HG03432 (cell line): ENCODE results near the gene NAALADL2.

ENCODE experiments used
- ATAC-seq: cut with Tn5 transposase; IDR thresholded peaks from one replicate; pipeline ENCODE4 v1.9.1; 2021; ENCODE audit warnings: mild to moderate bottlenecking, moderate library complexity; ENCODE audit not compliant: unreplicated experiment

NAALADL2 gene

DNA sequence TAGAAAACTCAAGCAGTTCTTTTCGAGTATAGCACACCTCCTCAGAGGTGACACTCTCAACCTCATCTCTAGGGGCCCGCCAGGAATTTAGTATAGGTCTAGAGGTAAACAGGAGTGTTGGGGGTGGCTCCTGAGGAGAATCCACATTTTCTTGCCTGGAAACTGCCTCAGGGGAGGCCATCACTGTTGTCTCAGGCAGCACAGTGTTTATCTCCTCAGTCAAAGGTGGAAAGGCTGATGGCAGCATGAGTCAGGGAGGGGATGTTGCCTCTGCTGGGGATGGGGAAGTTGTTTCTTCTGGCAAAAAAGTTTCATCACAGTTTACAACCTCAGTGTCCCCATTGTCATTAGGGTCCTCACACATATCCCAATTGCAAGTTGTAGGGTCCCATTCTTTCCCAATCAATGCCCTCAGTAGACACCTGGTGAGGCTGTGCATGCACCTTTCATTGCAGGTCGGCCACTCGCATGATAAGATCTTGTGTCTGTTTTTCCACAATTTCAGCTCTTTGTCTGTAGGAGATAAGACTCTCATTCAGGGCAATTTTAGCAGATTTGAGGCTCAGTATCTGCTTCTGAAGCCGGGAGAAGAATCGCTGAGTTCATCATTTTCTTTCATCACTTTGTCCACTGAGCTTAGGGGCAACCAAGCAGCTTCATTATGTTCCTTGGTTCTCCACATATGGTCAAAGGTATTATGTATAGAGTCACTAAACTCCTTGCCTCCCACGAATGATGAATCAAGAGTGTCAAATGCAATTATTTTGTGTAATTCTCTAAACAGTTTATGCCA, 25.8 kb downstream of the NAALADL2 start:
- ATAC-seq: no peak

DNA sequence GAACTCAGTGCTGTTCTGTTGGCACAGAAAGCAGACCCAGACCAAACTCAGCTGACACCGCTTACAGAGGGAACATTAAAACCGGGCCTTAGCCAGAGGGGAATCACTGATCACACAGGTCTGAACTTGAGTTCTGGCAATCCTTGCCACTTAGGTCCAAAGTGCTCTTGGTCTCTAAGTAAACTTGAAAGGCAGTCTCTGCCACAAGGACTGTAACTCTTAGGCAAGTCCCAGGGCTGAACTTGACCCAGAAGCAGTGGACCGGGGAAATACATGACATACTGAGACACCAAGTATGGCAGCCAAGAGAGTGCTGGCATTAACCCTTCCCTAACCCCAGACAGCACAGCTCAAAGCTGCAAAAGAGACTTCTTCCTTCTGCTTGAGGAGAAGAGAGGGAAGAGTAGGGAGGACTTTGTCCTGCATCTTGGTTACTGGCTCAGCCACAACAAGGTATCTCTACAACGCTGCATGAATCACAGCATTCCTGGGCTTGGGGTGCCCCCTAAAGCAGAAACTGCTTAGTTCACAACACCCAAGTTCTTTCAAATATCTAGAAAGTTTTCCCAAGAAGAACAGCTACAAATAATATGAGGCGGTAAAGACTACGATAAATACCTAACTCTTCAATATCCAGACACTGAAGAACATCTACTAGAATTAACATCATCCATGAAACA, 32.5 kb downstream of the NAALADL2 start:
- no peak for ATAC-seq

DNA sequence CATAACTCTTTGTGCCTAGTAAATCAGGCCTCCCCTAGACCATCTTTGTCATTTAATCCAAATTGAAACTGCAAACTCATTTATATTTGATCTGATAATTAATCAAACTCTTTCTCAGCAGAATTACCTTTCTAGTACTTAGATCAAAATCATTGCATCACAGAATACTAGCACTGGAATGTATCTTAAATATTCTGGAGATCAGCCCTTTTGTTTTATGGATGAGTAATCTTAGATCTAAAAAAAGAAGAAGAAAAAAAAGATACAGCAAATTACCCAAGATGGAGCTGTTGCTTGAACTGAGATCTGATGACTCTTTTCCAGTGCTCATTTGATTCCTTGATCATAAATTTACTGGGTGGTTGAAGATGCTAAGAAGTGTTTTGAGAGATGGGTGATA, 47.9 kb downstream of the NAALADL2 start:
- no peak for ATAC-seq

DNA sequence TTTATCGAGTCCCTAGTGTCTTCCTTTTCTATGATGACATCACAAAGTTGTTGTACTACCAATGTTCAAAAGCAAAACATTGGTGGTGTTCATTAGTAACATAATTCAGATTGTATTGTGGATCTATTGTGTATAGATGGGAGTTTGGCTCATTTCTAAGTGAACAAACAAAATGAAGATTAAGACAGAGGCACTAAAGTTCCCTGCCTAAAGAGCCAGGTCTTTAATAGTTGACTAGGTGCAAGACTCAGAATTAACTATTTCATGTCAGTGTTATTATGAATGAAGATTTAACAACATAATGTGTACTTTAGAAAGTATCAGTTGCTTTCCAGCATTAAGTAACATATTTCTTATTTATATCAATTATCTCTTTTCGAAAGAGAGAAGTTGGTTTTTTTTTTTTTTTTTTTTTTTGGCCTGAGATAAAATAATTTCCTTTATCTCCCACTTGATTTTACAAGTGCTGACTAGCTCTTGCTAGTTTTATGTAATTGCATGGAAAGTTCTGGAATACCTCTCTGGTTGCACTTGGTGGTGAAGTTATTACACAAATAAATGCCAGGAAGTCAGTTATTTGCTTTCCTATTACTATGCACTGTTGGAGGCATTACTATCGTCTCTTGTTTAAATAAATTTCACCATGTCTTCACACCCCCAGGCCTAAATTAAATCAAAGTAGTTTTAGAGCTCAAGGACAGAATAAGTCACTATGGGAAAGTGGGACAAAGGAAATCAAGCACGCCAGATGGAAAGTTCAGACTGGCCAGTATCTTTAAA, 48.7 kb downstream of the NAALADL2 start:
- ATAC-seq: no peak

DNA sequence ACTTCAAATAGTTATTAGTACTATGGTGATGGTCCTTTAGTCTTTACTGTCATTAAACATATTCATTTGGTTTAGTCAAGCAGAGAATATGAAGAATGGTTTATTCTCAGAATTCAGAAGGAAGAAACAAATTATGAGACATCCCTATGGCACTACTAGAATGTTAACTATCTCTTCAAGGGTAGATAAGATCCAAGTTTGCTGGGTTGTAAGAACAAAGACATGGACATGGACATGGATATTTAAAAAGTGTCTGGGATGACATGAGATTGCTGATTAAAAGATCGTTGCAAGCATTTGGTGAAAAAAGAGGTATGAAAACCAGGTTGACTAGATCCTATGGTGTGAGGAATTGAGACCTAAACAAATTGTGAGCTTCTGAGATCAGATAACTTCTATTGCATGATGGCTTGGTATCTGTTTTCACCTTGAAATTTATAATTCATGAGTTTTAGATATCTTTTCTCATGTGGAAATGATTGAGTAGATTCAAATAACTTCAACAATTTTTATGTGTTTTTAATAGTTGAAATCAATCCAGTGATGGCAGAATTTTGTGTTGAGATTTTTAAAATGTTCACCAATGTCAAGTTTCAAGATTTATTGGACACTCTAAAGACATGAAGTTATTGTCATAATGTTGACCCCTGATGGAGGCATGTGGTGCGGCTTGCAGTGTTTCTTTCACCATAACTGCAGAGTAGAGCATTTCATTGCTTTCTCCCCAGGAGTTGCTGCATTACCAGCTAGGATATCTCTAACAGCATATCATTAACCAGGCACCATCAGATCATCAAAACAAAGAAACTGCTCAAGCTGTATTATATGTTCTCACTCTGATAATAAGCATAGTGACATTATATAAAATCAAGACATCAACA, 72.6 kb downstream of the NAALADL2 start:
- ATAC-seq: no peak

DNA sequence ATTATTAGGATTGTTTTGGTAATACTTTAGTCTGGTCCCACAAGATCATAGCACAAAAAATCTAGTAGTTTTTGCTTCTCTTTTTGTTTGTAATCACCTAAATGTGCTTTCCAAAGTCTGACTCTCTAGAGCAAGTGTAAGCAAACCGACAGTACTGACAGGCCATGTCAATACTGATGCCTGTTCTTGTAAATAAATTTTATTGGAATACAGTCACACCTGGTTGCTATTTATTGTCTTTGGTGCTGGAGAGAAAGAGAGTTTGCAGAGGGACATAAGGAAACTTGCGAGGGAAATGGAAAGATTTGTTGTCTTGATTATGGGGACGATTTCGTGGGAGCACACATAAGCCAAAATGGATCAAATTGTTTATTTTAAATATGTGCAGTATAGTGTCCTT, 77.5 kb downstream of the NAALADL2 start:
- no peak for ATAC-seq

DNA sequence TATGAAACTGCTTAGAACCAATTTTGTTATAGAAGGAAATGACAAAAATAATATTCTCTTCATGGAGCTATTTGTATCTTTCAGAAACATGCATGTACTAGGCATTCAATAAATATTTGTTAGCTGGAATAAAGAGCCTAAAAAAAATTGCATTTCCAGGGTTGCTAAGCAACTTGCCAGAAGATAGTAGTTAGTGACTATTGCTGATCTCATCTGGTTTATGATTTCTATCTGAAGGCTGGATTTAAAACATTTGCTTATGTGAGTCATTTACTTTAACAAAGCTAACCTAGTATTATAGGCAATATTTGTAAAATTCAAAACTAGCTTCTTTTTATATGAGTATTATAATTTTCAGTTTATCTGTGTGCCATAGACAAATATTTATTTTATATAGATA, 78.3 kb downstream of the NAALADL2 start:
- no peak for ATAC-seq

DNA sequence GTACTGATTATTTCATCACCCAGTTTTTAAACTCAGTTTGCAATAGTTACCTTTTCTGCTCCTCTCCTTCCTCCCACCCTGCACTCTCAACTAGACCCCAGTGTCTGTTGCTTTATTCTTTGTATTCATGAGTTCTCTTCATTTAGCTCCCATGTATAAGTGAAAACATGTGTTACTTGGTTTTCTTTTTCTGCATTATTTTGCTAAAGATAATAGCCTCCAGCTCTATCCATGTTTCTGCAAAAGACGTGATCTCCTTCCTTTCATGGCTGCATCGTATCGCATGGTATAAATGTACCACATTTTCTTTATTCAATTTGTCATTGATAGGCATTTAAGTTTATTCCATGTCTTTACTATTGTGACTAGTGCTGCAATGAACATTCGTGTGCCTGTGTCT, 79.0 kb downstream of the NAALADL2 start:
- no peak for ATAC-seq

DNA sequence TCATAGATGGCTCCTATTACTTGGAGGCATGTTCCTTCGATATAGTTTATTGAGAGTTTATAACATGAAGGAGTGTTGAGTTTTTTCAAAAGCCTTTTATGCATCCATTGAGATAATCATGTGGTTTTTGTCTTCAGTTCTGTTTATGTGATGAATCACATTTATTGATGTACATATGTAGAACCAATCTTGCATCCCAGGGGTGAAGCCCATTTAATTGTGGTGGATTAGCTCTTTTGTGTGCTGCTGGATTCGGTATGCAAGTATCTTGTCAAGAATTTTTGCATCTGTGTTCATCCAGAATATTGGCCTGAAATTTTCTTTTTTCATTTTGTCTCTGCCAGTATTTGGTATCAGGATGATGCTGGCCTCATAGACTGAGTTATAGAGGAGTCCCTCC, 81.0 kb downstream of the NAALADL2 start:
- ATAC-seq: no peak

DNA sequence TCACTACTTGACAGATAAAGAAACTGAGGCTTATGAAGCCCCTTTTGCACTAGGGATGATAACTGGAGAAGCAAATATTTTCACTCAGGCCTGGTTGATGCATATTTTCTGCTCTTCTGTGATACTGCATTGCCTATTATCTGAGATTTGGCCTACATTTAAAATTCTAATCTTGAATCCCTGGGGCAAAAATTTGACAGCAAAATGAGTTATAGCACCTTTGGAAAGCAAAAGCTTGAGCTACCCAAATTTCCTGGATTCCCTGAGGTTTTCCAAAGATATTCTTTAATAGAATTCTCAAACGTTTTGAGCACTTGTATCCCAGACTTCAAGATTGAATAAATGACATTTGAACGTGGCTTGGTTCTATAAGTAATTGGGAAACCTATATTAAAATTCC, 86.1 kb downstream of the NAALADL2 start:
- ATAC-seq: no peak

DNA sequence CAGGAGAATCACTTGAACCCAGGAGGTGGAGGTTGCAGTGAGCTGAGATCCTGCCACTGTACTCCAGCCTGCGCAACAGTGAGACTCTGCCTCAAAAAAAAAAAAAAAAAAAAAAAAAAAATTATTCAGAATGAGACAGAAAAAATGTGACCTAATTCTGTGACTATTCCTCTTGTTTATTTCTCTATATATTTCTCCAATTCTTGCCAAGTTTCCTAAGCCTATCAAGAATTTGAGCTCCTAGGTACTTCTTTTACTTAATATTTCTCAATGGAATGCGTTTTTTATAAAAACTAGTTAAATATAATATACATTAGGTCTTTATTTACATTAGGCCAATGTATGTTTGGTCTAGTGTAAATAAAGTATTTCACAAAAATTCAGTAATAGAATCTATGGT, 86.8 kb downstream of the NAALADL2 start:
- ATAC-seq: no peak

DNA sequence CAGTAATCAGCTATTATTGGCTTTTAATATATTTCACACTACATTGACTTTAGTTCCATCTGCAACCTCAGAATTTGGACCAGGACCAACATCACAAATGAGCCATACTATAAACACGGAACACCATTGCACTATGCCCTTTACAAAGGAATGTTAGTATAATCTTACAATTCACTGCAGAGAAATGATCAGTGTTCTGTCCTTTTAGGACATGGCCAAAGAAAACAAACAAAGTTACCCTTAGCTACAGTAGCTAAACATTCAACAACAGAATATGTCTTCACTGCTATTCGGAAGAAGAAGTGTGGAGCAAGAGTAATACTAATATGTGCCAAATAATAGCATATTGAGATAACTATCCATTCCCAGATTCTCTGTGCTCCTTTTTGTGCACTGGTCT, 90.4 kb downstream of the NAALADL2 start:
- ATAC-seq: no peak

DNA sequence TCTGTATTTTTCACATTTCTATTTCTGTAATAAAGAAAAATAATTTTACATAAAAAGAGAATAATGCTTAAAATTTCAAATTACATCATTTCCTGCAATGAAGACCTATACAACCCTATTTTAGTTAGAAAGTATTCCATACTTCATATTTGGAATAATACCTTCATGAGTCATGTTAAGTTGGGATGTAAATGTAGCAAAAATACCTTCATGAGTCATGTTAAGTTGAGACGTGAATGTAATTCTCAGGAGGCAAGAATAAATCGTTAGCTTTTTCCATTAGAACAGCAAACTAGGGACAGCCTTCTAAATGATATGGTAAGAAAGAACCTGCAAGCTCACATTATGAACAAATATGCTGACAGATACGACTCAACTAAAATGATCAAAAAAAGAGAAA, 91.9 kb downstream of the NAALADL2 start:
- ATAC-seq: no peak

DNA sequence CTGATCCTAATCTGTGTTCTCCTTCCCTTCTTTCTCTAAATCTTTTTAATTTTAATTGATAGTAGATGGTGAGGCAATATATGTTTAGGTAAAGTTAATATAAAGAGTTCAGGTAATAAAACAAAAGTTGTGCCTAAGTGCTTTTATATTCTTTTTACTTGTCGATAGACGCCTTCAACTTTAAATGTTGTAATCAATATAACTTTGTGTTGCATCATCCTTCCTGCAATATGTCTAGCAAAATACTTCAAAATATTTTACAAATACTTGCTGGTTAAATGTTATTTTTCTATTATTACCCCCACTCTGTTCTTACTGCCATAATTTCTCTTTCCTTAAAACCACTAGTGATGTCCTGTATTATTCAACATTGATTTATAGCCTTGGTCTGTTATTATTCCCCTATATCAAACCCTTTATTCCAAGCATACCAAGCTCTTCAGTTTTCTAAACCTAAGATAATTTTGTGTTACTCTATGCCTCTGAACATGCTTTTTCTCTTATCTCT, 92.4 kb downstream of the NAALADL2 start:
- ATAC-seq: no peak

DNA sequence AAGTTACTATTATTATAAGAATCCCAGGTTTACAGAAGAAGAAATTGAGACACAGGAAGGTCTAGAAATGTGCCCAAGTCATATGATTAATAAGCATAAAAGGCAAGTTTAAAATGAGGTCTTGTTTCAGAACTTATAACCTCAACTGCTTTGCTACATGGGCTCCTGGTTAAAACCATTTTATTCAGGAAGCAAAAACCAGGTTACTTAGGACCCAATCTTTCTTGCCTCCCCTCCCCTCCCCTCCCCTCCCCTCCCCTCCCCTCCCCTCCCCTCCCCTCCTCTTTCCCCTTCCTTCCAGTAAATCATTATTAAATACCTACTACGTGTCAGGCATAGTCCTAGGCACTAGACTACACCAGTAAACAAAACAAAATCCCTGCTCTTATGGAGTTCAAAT, 93.9 kb downstream of the NAALADL2 start:
- ATAC-seq: no peak

DNA sequence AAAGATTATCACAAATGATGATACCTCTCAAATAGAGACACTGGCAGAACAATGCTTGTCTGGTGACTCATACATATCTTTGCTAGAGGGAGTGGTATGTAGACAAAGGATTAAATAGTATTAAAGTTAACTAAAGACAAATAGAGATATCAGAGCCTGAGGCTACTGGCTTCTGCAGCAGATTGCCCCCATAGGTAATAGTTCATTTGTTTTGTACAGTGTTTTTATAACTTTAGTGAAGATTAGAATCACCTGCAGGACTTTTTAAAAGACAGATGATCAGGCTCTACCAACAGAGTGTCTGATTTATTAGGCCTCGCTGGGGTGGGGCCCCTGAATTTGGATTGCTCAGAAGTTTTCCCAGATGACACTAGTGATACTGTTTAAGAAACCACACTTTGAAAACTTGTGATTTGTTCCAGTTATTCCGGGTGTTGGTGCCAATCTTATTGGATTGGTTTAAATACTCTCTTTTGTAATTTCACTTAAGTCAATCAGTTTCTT, 96.4 kb downstream of the NAALADL2 start:
- no peak for ATAC-seq

DNA sequence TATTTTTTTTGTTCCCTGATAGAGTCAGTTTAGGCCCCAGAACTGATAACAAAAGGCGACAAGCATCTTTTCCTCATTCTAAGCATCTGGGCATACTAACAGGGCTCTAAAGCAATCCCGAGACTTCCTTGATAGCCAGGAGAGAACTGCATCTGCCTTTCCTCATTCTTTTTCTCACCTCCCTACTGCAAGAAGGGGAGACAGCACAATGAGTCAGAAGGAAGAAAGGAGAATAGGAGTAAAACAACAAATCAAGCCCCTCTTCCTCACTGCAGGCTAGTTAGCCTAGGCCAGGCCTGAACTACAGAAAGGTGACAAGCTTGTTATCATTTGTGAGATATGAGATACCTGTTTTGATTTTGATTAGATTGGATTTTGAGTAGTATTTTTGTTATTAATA, 97.9 kb downstream of the NAALADL2 start:
- ATAC-seq: no peak

DNA sequence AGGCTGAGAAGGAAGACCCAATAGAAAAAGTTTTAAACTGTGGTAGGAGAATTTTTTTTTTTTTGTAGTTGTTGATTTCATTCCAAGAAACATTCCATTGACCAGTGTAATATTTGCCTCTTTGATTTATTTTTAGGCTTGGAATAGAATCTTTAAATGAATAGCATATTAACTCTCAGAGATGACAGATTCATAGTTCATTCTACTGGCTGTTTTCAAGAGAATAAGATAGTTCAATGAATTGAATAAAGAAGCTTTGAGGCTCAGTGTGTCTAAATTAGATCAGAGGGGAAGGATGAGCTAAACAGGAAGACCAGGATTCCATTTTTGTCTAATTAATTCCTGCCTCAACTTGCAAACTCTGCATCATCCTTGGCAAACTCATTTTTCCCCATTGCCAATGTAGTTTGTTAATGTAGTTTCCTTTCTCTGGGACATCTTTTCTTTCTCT, 98.4 kb downstream of the NAALADL2 start:
- ATAC-seq: no peak

DNA sequence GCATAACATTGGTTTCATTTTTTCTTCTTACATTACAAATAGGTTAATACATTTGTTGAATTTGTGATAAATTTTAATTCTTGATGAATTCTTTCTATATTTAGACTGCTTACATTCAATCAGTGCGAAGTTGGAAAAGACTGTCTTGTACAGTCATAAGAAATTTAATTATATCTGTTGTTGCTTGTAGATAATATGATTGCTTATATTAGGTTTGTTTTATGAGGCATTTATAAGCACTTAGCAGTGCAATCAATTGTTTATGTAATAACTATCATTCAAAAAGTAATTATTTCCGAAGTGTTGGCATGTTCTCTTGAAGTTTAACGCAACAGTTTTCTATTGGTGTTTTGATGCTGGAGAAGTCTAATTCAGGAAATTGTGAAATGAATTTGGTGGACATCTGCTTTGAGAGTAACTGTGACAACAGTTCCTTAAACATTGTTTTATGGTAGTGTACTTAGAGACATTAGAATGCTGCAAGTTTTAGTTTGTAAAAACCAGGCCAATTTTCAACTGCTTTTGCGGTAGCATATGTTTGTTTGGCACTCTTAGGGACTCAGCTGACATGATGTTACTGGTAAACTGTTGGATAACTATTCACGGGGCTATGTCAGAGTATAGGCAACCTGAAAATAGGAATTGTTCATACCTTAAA, 99.7 kb downstream of the NAALADL2 start:
- no peak for ATAC-seq

DNA sequence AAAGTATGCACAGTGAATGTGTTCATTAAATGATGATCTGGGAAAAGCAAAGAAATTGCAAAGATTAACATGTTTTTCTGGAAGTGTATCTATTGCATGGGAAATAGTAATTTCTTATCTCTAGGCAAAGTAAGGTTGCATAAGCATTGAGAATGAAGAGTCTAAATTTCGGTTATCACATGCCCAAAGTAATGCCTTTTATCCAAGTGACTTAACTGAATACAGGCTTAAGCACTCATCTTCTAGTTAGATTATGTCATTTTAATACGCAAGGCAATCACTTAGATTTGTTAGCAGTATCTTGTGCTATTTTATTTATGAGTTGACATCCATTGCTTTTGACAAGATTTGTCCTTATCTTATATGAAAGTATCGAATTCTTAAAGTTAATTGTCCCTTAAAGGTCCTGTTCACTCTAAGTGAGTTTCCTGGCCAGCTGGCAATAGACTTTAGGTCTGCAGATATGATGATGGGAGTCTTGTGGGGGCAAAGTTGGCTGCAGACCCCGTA, 100.5 kb downstream of the NAALADL2 start:
- ATAC-seq: no peak
